HCEC 1CT (cell line): Measurements from ENCODE around the gene FXYD6.

Experiments used
- DNase-seq: peaks from one replicate; pipeline ENCODE4 v3.0.0-alpha.2; 2017

The FXYD6 gene

GRCh38 chr11:117909611-117910382 is 33.3 kb upstream of the FXYD6 start:
- no peak for DNase-seq

DNA sequence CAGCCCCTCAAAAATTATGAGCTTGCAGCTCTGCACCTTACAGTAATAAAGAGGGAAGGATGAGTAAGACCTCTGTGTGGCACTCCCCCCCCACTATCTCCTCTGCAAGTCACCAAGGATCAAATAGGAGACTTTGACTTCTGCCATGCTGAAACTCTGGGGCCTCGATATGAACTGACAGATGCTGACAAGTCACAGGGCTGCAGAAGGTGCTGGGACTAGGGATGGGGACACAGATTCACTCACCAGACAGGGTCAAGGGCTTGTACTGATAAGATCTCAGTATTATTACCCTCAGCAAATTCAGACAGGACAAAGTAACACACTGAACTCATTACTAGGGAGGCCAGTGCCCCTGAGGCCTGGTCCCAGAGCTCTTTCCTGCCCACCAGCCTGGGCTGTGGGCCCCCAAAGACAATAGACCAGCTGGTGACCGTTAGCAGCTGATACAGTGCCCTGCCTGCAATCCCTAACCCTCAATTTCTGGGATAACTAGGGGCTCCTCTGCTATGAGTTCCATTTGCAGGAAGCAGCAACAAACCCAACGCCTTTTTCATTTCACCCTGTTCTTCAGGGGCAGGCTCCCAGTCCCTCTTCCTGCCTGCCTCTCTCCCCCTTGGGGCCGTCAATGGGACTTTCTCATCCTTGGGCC is 32.6 kb upstream of the FXYD6 start:
- DNase-seq, result no peak

DNA sequence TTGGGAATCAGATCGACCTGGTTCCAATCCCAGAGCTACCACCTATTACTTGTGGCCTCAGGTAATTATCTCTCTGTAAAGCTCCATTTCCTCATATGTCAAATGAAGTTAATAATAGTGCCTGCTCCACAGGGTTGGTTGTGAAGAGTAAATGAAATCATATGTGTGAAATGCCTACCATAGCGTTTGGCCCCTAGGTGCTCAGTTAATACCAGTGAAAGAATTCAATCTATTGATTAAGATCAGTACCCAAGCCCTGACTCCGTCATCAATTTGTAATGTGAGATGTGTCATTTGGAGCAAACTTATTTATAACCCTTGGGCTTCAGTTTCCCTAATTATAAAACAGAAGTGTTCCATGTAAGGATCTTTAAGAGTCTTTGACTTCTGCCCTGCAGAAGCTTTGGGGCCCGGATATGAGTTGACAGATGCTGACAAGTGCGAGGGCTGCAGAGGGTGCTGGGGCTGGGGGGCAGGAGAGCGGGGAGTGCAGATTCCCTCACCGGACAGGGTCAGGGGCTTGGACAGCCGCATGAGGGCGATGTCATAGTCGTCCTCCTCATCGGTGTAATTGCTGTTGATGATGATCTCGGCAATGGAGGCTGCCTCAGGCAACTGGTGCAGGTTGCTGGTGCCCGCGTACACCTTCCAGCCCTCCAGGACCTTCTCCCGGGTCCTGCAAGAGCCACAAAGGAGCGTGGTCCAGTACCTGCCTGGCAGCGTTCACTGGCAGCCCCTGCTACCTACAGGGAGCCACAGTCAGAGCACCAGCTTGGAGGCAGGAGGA is 31.8 kb upstream of the FXYD6 start:
- DNase-seq, result no peak

DNA sequence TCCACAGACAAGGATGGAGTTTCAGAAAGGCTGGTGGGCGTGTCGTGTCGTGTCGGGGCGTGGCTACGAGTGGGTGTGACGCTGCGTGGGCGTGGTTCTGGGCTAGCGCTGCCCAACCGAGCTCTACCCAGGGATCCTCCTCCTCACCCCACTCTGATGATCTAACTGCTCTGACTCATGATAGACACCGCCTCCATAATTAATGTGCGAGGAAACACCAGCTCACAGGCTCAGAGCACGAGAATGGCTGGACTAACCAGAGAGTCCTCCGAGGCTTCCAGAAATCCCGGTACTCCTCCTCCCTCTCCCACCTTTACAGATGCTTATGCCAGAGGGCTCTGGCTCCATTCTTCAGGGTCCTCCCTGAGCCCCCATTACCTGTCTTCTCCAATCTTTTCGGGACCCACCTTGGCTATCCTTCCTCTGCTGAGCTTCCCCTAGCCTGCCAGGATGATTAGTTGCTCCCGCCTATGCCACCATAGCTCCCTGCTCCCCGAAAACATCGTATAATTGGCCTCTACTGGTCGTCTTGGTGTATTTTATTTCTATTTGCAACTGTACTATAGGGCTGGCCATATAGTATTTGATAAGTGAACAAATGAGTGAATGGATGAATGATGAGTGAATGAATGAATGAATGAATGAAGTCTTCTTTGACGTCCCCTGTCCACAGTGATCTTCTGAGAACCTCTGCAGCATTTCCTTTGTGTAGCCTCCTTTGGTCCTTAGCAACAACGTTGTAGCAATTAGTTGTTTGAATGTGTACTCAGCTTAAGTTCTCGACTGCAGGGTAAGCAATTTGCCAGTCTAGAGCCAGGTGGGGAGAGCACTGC is 31.0 kb upstream of the FXYD6 start:
- peak; percentile 83 for DNase-seq

DNA sequence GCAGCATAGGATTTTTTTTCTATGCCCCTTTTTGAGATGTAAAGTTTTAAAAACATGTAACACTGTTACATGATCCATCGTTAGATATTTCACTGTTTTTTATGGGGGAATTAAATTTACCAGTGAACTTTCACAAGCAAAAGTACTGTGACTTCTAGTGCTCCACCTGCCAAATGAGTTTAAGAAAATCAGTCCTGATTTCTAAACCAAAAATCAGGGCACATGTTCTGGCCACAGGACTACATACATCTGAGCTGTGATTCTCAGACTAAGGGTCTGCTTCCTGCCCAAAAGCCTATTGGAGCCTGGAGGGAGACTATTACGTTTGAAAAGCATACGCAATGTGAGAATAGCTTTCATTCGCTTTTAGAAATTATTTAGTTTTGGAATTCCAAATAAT is 30.3 kb upstream of the FXYD6 start:
- no peak for DNase-seq

- DNase-seq, result no peak
Measured at GRCh38 chr11:117906126-117906525, 29.7 kb upstream of the FXYD6 start.

GRCh38 chr11:117905524-117905923 is 29.1 kb upstream of the FXYD6 start:
- DNase-seq, result no peak

GRCh38 chr11:117903505-117904382 is 27.3 kb upstream of the FXYD6 start:
- no peak for DNase-seq

- no peak for DNase-seq
Measured at GRCh38 chr11:117902001-117902845, 25.8 kb upstream of the FXYD6 start.

GRCh38 chr11:117901601-117902000 is 25.1 kb upstream of the FXYD6 start:
- DNase-seq, result no peak

- no peak for DNase-seq
Measured at GRCh38 chr11:117900720-117901440, 24.4 kb upstream of the FXYD6 start.

DNA sequence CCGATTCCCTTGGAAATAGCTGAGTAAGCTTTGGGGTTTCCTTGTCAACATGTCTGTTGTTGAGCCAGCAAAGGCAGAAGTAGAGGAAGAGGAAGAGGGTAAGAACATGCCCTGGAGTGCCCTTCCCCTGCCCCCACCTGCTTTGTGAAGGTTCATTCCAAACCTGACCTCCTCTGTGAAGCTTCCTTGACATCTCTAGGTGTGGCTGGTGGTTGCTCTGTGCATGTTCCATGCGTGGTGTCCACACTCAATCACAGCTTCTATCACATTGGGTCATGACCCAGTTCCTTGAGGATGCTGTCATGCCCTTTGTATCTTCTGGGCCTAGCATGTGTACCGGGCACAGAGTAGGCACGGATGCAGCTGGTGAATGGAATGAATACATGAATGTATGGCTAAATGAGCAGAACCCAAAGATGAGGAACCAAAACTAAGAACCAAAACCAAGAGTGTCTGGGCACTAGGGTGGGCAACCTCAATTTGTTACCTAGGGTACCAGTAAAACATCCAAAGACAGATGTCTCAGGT is 23.7 kb upstream of the FXYD6 start:
- DNase-seq, result no peak

GRCh38 chr11:117898059-117898458 is 21.6 kb upstream of the FXYD6 start:
- DNase-seq, result no peak

GRCh38 chr11:117892651-117893050 is 16.2 kb upstream of the FXYD6 start:
- DNase-seq, result no peak

DNA sequence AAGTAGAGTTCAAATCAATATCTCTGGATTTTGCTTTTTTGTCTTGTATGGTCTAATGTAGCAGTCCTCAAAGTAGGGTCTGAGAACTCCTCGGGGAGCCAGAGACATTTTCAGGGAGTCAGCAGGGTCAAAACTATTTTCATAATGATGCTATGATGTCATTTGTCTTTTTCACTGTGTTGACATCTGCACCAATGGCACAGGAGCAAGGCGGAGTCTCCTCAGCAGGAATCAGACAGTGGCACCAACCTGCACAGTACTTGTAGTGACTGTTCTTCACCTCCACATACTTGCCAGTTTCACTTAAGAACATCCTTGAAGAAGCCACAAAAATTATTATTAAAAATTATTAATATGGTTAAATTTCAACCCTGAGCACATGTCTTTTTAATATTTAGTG is 14.9 kb upstream of the FXYD6 start:
- DNase-seq, result no peak

- no peak for DNase-seq
Measured at GRCh38 chr11:117888139-117888566, 11.7 kb upstream of the FXYD6 start.

- DNase-seq, result no peak
Measured at GRCh38 chr11:117887431-117888138, 11.1 kb upstream of the FXYD6 start.

GRCh38 chr11:117885777-117886176 is 9.3 kb upstream of the FXYD6 start:
- DNase-seq, result no peak

GRCh38 chr11:117884994-117885393 is 8.5 kb upstream of the FXYD6 start:
- peak; percentile 19 for DNase-seq
